AG09319 (cell line): ENCODE results near the gene TDRD1.

Source experiments
- DNase-seq: peaks from one replicate; pipeline ENCODE4 v3.0.0-alpha.2; 2010; ENCODE audit warnings: low read depth; ENCODE audit errors: extremely low read depth
- TF ChIP-seq, protein P1 (sequence below): IDR thresholded peaks from 2 replicates; pipeline ENCODE4 v1.5.1; 2011; ENCODE audit warnings: low read depth, mild to moderate bottlenecking, inconsistent platforms, low read length, moderate library complexity

The TDRD1 gene

GRCh38 chr10:114272696-114273095 is 93.5 kb downstream of the TDRD1 start:
- no peak for DNase-seq
- TF ChIP-seq, protein P1, sequence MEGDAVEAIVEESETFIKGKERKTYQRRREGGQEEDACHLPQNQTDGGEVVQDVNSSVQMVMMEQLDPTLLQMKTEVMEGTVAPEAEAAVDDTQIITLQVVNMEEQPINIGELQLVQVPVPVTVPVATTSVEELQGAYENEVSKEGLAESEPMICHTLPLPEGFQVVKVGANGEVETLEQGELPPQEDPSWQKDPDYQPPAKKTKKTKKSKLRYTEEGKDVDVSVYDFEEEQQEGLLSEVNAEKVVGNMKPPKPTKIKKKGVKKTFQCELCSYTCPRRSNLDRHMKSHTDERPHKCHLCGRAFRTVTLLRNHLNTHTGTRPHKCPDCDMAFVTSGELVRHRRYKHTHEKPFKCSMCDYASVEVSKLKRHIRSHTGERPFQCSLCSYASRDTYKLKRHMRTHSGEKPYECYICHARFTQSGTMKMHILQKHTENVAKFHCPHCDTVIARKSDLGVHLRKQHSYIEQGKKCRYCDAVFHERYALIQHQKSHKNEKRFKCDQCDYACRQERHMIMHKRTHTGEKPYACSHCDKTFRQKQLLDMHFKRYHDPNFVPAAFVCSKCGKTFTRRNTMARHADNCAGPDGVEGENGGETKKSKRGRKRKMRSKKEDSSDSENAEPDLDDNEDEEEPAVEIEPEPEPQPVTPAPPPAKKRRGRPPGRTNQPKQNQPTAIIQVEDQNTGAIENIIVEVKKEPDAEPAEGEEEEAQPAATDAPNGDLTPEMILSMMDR: no peak

DNA sequence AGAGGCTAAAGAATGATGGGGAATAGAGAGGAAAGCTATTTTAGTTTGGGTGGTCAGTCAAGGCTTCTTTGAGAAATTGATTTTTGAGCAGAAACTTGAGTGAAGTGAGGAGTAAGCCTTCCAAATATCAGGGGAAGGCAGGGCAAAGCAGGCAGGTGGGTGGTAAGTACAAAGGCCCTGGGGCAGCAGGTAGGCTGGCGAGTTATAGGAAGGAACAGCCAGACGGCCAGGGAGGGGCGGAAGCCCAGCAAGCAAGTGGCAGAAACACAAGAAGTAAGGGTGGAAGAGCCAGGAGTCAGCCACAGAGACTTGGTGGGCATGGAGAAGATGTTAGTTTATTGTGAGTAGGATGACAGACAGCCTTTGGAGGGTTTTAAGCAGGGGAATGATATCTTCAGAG is 94.8 kb downstream of the TDRD1 start:
- DNase-seq: no peak
- TF ChIP-seq, protein P1: no peak

DNA sequence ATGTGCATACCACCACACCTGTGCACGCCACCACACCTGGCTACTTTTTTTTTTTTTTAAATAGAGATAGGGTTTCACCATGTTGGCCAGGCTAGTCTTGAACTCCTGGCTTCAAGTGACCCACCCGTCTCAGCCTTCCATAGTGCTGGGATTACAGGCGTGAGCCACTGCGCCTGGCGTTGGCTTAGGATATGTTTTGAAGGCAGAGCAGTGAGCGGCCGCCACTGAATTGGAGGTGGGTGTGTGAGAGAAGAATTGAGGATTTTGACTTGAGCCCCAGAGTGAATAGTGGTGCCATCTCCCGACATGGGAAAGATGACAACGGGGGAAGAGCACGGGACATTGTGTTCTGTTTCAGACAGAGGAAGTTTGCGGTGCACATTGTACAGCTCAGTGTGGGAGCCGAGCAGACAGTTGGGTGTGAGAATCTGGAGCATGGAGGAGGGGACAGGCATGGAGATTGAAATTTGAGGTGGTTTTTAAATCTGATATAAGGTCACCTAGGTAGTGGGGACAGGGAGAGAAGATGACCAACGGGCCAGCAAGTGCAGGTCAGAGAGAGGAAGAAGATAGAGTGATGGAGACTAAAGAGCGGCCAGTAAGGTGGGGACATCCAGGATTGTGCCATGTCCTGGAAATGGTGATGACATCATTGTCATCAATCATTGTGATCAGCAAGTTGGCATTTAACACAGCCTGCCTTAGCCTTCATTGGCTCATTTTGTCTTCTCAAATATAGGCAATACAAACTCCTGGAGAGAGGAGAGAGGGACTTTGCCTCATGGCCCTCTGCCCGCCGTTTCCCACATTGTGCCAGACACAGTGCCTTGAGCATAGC is 95.7 kb downstream of the TDRD1 start:
- DNase-seq: no peak

GRCh38 chr10:114276066-114276465 is 96.9 kb downstream of the TDRD1 start:
- no peak for DNase-seq

More for the DNA sequence above, 95.7 kb downstream of the TDRD1 start:
- TF ChIP-seq, protein P1: no peak

GRCh38 chr10:114276671-114277070 is 97.5 kb downstream of the TDRD1 start:
- no peak for DNase-seq
- TF ChIP-seq, protein P1: no peak

More at GRCh38 chr10:114276066-114276465, 96.9 kb downstream of the TDRD1 start:
- TF ChIP-seq, protein P1: no peak

DNA sequence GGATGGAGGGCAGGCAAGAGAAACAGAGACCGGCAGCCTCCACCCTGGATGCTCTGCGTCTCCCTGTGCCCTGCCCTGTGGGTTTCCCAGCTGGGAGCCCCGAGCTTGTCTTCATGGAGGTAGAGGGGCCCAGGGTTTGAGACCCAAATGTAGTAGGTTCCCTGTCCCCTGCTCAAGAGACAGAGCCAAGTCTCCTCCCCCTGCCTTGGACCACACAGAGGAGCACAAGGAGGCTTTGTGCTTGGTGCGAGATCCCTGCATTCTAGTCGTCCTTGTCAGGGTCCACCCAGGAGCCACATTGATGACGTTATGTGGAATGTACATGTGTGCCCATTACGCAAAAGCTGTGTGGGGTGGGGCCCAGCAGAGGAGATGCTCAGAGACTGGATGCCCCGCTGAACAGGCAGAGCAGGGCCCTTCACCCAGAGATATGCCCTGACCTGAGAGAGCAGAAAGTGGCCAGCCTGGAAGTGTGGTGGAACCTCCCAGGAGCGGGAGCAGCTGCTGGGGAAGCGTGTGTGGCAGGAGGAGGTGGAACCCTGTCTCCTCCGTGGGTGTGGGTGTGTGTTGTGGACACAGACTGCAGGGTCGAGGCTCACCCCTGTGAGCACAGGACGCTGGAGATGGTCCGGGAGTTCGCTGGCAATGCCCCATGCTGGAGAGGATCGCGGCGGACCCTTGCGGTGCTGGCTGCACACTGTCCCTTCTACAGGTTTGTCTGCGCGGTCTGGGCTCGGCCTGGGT is 99.2 kb downstream of the TDRD1 start:
- no peak for DNase-seq
- TF ChIP-seq, protein P1: no peak

GRCh38 chr10:114278884-114279191 is 99.7 kb downstream of the TDRD1 start:
- TF ChIP-seq, protein P1: no peak
- no peak for DNase-seq
